ENCODE measurements around the gene ABLIM1.

ABLIM1 gene

GRCh38 chr10:114556236-114557122 lies 101.6 kb downstream of the ABLIM1 start:
- Histone ChIP-seq H3K4me1 (ENCODE audit: control insufficient read depth, insufficient read depth, low read length) (no peaks in the 10 kb centered on the region), H3K27me3 (ENCODE audit: control insufficient read depth, insufficient read depth, low read length) (no peaks in the 10 kb centered on the region), H3K9me3 (ENCODE audit: control insufficient read depth, insufficient read depth, low read depth, low read length) (peaks cover 20% of the 10 kb centered on the region)

GRCh38 chr10:114553436-114553835 lies 104.6 kb downstream of the ABLIM1 start:
- Histone ChIP-seq H3K27me3 (ENCODE audit: control insufficient read depth, insufficient read depth, low read length) (no peaks in the 10 kb centered on the region), H3K27ac (ENCODE audit: low read depth, low read length) (no peak overlapping the region), H3K9me3 (ENCODE audit: control insufficient read depth, insufficient read depth, low read depth, low read length) (peaks cover 13% of the 10 kb centered on the region), H3K9ac (ENCODE audit: low read length) (no peak overlapping the region), H3K4me1 (ENCODE audit: control insufficient read depth, insufficient read depth, low read length) (no peaks in the 10 kb centered on the region), H3K36me3 (ENCODE audit: control insufficient read depth, insufficient read depth, low read length) (no peaks in the 10 kb centered on the region; the same call in 1 of the 2 replicates), H3K4me3 (ENCODE audit: low read depth, low read length) (no peak overlapping the region)

More at GRCh38 chr10:114556236-114557122, 101.6 kb downstream of the ABLIM1 start:
- H3K9ac ChIP-seq (ENCODE audit: low read length): no peak overlapping the region
- no peak overlapping the region for H3K27ac ChIP-seq (ENCODE audit: low read depth, low read length)
- H3K36me3 ChIP-seq (ENCODE audit: control insufficient read depth, insufficient read depth, low read length): no peaks in the 10 kb centered on the region; the same call in 1 of the 2 replicates
- no peak overlapping the region for H3K4me3 ChIP-seq (ENCODE audit: low read depth, low read length)

- no peaks in the 10 kb centered on the region for H3K27me3 ChIP-seq (ENCODE audit: control insufficient read depth, insufficient read depth, low read length)
- no peak overlapping the region for H3K27ac ChIP-seq (ENCODE audit: low read depth, low read length)
- no peaks in the 10 kb centered on the region for H3K4me1 ChIP-seq (ENCODE audit: control insufficient read depth, insufficient read depth, low read length)
- H3K9ac ChIP-seq (ENCODE audit: low read length): no peak overlapping the region
- peaks cover 1% of the 10 kb centered on the region; the same call in 1 of the 2 replicates for H3K9me3 ChIP-seq (ENCODE audit: control insufficient read depth, insufficient read depth, low read depth, low read length)
- no peaks in the 10 kb centered on the region for H3K36me3 ChIP-seq (ENCODE audit: control insufficient read depth, insufficient read depth, low read length)
- H3K4me3 ChIP-seq (ENCODE audit: low read depth, low read length): no peak overlapping the region
Observed at GRCh38 chr10:114552050-114552449, 106.0 kb downstream of the ABLIM1 start.

GRCh38 chr10:114551636-114551972 lies 106.5 kb downstream of the ABLIM1 start:
- Histone ChIP-seq H3K4me1 (ENCODE audit: control insufficient read depth, insufficient read depth, low read length) (no peaks in the 10 kb centered on the region), H3K4me3 (ENCODE audit: low read depth, low read length) (no peak overlapping the region), H3K9me3 (ENCODE audit: control insufficient read depth, insufficient read depth, low read depth, low read length) (no peaks in the 10 kb centered on the region), H3K27ac (ENCODE audit: low read depth, low read length) (no peak overlapping the region), H3K9ac (ENCODE audit: low read length) (no peak overlapping the region), H3K27me3 (ENCODE audit: control insufficient read depth, insufficient read depth, low read length) (no peaks in the 10 kb centered on the region), H3K36me3 (ENCODE audit: control insufficient read depth, insufficient read depth, low read length) (no peaks in the 10 kb centered on the region)

GRCh38 chr10:114550756-114551635 lies 107.1 kb downstream of the ABLIM1 start:
- Histone ChIP-seq H3K27me3 (ENCODE audit: control insufficient read depth, insufficient read depth, low read length) (no peaks in the 10 kb centered on the region), H3K4me1 (ENCODE audit: control insufficient read depth, insufficient read depth, low read length) (no peaks in the 10 kb centered on the region), H3K9ac (ENCODE audit: low read length) (no peak overlapping the region), H3K27ac (ENCODE audit: low read depth, low read length) (no peak overlapping the region), H3K4me3 (ENCODE audit: low read depth, low read length) (no peak overlapping the region), H3K9me3 (ENCODE audit: control insufficient read depth, insufficient read depth, low read depth, low read length) (no peaks in the 10 kb centered on the region), H3K36me3 (ENCODE audit: control insufficient read depth, insufficient read depth, low read length) (no peaks in the 10 kb centered on the region)

GRCh38 chr10:114548662-114549061 lies 109.4 kb downstream of the ABLIM1 start:
- H3K27me3 ChIP-seq (ENCODE audit: control insufficient read depth, insufficient read depth, low read length): no peaks in the 10 kb centered on the region
- H3K9ac ChIP-seq (ENCODE audit: low read length): no peak overlapping the region
- H3K27ac ChIP-seq (ENCODE audit: low read depth, low read length): no peak overlapping the region
- H3K9me3 ChIP-seq (ENCODE audit: control insufficient read depth, insufficient read depth, low read depth, low read length): no peaks in the 10 kb centered on the region
- H3K4me1 ChIP-seq (ENCODE audit: control insufficient read depth, insufficient read depth, low read length): no peaks in the 10 kb centered on the region
- H3K4me3 ChIP-seq (ENCODE audit: low read depth, low read length): no peak overlapping the region
- H3K36me3 ChIP-seq (ENCODE audit: control insufficient read depth, insufficient read depth, low read length): no peaks in the 10 kb centered on the region

GRCh38 chr10:114547514-114547913 lies 110.6 kb downstream of the ABLIM1 start:
- H3K9ac ChIP-seq (ENCODE audit: low read length): no peak overlapping the region
- H3K36me3 ChIP-seq (ENCODE audit: control insufficient read depth, insufficient read depth, low read length): no peaks in the 10 kb centered on the region
- no peaks in the 10 kb centered on the region for H3K4me1 ChIP-seq (ENCODE audit: control insufficient read depth, insufficient read depth, low read length)
- H3K9me3 ChIP-seq (ENCODE audit: control insufficient read depth, insufficient read depth, low read depth, low read length): no peaks in the 10 kb centered on the region
- no peaks in the 10 kb centered on the region for H3K27me3 ChIP-seq (ENCODE audit: control insufficient read depth, insufficient read depth, low read length)
- H3K27ac ChIP-seq (ENCODE audit: low read depth, low read length): no peak overlapping the region
- no peak overlapping the region for H3K4me3 ChIP-seq (ENCODE audit: low read depth, low read length)

GRCh38 chr10:114547056-114547455 lies 111.0 kb downstream of the ABLIM1 start:
- H3K27ac ChIP-seq (ENCODE audit: low read depth, low read length): no peak overlapping the region
- H3K9ac ChIP-seq (ENCODE audit: low read length): no peak overlapping the region
- no peaks in the 10 kb centered on the region for H3K4me1 ChIP-seq (ENCODE audit: control insufficient read depth, insufficient read depth, low read length)
- no peak overlapping the region for H3K4me3 ChIP-seq (ENCODE audit: low read depth, low read length)
- H3K9me3 ChIP-seq (ENCODE audit: control insufficient read depth, insufficient read depth, low read depth, low read length): no peaks in the 10 kb centered on the region
- H3K27me3 ChIP-seq (ENCODE audit: control insufficient read depth, insufficient read depth, low read length): no peaks in the 10 kb centered on the region
- no peaks in the 10 kb centered on the region for H3K36me3 ChIP-seq (ENCODE audit: control insufficient read depth, insufficient read depth, low read length)

GRCh38 chr10:114545819-114546218 lies 112.3 kb downstream of the ABLIM1 start:
- Histone ChIP-seq H3K4me1 (ENCODE audit: control insufficient read depth, insufficient read depth, low read length) (no peaks in the 10 kb centered on the region), H3K27ac (ENCODE audit: low read depth, low read length) (no peak overlapping the region), H3K4me3 (ENCODE audit: low read depth, low read length) (no peak overlapping the region), H3K27me3 (ENCODE audit: control insufficient read depth, insufficient read depth, low read length) (no peaks in the 10 kb centered on the region), H3K9me3 (ENCODE audit: control insufficient read depth, insufficient read depth, low read depth, low read length) (no peaks in the 10 kb centered on the region), H3K36me3 (ENCODE audit: control insufficient read depth, insufficient read depth, low read length) (no peaks in the 10 kb centered on the region), H3K9ac (ENCODE audit: low read length) (no peak overlapping the region)

- Histone ChIP-seq H3K27me3 (ENCODE audit: control insufficient read depth, insufficient read depth, low read length) (no peaks in the 10 kb centered on the region), H3K4me3 (ENCODE audit: low read depth, low read length) (no peak overlapping the region), H3K9me3 (ENCODE audit: control insufficient read depth, insufficient read depth, low read depth, low read length) (no peaks in the 10 kb centered on the region), H3K4me1 (ENCODE audit: control insufficient read depth, insufficient read depth, low read length) (peaks cover 6% of the 10 kb centered on the region), H3K36me3 (ENCODE audit: control insufficient read depth, insufficient read depth, low read length) (no peaks in the 10 kb centered on the region), H3K9ac (ENCODE audit: low read length) (no peak overlapping the region), H3K27ac (ENCODE audit: low read depth, low read length) (no peak overlapping the region)
Observed at GRCh38 chr10:114545071-114545470, 113.0 kb downstream of the ABLIM1 start.
